AG04450 (cell line): ENCODE measurements around the gene MRGPRF. TPM values are rescaled to one million over a fixed set of nuclear protein-coding genes. Genes with fewer than 3 reads are reported as not detected.

Experiments used
- CTCF ChIA-PET: fragments of 300-600, 350-600 bp; formaldehyde crosslinking; extraction: SDS; loops from one replicate; lab custom pipeline; 2022; ENCODE audit warnings: antibody characterized with exemption, inconsistent platforms; lab: Charles Lee
- POLR2A ChIA-PET: fragments of 350-600 bp; formaldehyde crosslinking; extraction: SDS; loops from one replicate; lab custom pipeline; 2021; ENCODE audit warnings: antibody characterized with exemption, inconsistent platforms; lab: Yijun Ruan, JAX
- DNase-seq: peaks from one replicate; pipeline ENCODE4 v3.0.0-alpha.2; 2011; ENCODE audit warnings: low read depth, low spot score
- H3K27ac ChIP-seq: one replicate; pipeline ENCODE4 v1.5.1; 2012; ENCODE audit warnings: low read depth, low read length, control low read depth
- H3K27me3 ChIP-seq: one replicate; pipeline ENCODE4 v1.6.0; 2012; ENCODE audit warnings: low read length; ENCODE audit not compliant: control insufficient read depth, insufficient read depth
- H3K4me3 ChIP-seq: 2 replicates; pipeline ENCODE4 v1.5.1; 2011; ENCODE audit warnings: mild to moderate bottlenecking, low read depth, low read length, control low read depth
- H3K9me3 ChIP-seq: 2 replicates; pipeline ENCODE4 v1.5.1; 2012; ENCODE audit warnings: low read length; ENCODE audit not compliant: control insufficient read depth, insufficient read depth
- polyA minus RNA-seq: library from RNA; depleted of rRNA, polyadenylated mRNA; stranded (reverse); fragments of >200 nt; gene quantifications from 2 replicates; pipeline ENCODE4 v1.2.3, GENCODE V29; 2011; rRNA and poly(A)+ RNA removed
- polyA plus RNA-seq: library from polyadenylated mRNA; depleted of rRNA; stranded (reverse); fragments of >200 nt; gene quantifications from 2 replicates; pipeline ENCODE4 v1.2.3, GENCODE V29; 2011; rRNA removed
- TF ChIP-seq, protein P1 (sequence below): IDR thresholded peaks from 2 replicates; pipeline ENCODE4 v1.5.1; 2011; ENCODE audit warnings: low read depth, low read length, control low read depth, inconsistent platforms

Gene MRGPRF, protein sequence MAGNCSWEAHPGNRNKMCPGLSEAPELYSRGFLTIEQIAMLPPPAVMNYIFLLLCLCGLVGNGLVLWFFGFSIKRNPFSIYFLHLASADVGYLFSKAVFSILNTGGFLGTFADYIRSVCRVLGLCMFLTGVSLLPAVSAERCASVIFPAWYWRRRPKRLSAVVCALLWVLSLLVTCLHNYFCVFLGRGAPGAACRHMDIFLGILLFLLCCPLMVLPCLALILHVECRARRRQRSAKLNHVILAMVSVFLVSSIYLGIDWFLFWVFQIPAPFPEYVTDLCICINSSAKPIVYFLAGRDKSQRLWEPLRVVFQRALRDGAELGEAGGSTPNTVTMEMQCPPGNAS
- polyA plus RNA-seq (28.6 and 34.4 TPM in 2 replicates), polyA minus RNA-seq (26.8 and 28.0 TPM in 2 replicates)

DNA sequence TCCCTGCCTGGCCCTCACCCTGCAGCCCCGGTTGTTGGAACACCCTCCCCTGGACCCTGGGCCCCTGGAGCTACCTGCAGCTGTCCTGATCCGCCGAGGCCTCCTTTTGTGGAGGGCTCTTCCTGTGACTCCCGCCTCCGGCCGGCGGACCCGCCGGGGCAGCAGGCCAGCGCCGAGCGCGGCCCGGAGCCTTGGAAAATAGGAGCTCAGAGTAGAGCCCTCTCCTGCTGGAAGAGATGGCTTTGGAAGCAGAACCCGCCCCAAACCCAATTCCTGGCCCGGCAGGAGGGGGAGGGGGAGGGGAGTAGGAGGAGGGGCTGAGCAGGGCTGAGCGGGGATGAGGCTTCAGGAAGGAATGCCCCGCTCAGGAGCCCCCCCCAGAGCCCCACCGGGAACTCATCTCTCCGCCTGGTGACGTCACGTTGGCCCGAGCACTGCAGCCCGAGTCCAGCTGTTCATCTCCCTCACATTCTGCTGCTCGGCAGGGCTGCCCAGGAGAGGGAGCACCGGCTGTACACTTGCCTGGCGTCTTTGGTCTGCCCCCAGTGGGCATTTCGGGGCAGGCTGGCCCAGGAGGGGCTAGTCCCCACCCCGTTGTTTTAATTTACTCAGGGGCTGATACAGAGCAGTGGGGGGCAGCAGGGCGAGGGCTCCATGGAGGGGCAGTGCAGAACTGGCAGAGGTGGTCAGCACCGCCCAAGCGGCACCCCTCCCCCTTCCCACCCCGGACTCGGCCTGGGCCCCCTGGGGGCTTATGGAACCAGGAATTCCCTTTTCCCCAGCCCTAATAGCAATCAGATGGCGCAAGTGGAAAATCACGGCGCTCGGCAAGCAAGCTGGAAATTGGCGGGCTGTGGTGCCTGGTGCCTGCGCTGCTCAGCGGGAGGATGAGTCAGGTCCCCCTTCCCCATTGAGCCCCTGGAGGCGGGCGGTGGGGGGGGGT, at the start of gene MRGPRF:
MRGPRF (minus strand) TSS at position 238 of the 943 bp plus-strand sequence. CDS start 3,345 bp downstream, outside the sequence.
- H3K4me3 ChIP-seq = peak within 1 kb of the TSS; percentile 76
- DNase-seq = peak; percentile 84
- ChIA-PET POLR2A (interaction anchor here (0.6 to 3.9 kb wide), 15 partner anchors 9 to 662 kb away, joined by 3 to 27 read pairs (median 4); partner anchors contain the start of genes IGHMBP2, LTO1, MRPL21 and TPCN2), CTCF (interaction anchor here (0.6 to 2.7 kb wide), 10 partner anchors 11 to 76 kb away, joined by 3 to 19 read pairs (median 8); partner anchors contain the start of gene TPCN2)
- H3K27ac ChIP-seq = peak within 1 kb of the TSS; percentile 95
- no peaks in the 10 kb centered on the region; the same call in none of the 2 replicates for H3K9me3 ChIP-seq
- H3K27me3 ChIP-seq = no peaks in the 10 kb centered on the region
- TF ChIP-seq, protein P1, sequence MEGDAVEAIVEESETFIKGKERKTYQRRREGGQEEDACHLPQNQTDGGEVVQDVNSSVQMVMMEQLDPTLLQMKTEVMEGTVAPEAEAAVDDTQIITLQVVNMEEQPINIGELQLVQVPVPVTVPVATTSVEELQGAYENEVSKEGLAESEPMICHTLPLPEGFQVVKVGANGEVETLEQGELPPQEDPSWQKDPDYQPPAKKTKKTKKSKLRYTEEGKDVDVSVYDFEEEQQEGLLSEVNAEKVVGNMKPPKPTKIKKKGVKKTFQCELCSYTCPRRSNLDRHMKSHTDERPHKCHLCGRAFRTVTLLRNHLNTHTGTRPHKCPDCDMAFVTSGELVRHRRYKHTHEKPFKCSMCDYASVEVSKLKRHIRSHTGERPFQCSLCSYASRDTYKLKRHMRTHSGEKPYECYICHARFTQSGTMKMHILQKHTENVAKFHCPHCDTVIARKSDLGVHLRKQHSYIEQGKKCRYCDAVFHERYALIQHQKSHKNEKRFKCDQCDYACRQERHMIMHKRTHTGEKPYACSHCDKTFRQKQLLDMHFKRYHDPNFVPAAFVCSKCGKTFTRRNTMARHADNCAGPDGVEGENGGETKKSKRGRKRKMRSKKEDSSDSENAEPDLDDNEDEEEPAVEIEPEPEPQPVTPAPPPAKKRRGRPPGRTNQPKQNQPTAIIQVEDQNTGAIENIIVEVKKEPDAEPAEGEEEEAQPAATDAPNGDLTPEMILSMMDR = peak; percentile 81

DNA sequence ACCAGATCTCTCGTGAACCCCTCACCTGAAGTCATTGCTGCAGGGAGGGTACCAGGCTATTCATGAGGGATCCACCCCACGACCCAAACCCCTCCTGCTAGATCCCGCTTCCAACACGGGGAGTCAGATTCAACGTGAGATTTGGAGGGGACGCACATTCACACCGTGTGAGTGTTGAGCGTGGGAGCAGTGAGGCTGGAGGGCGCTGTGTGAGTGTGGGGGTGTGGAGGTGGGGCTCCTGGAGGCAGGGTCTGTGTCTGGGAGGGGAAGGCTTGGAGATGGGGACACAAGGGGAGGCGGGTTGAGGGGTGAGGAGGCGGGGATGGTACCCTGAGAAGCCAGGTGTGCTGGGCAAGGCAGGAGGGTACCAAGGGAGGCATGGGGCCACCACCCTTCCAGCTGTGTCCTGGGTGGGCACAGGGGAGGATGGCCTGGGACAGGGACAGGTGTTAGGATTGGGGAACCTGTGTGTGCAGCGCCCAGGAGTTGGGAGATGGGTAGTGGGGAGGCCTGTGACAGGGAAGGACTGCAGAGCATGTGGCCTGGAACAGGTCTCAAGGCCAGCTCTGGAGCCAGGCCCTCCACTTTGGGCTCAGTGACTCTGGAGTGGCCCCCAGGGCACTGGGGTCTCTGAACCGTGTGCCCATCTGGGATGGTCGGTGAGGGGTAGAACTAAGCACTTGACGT, 49.3 kb upstream of the MRGPRF start:
- CTCF ChIA-PET = no interaction called here
- no peak for DNase-seq
- POLR2A ChIA-PET = no interaction called here
- Histone ChIP-seq H3K27ac (no peak overlapping the region), H3K27me3 (no peaks in the 10 kb centered on the region), H3K9me3 (no peaks in the 10 kb centered on the region; the same call in 1 of the 2 replicates), H3K4me3 (no peak overlapping the region)
- TF ChIP-seq, protein P1 = no peak

DNA sequence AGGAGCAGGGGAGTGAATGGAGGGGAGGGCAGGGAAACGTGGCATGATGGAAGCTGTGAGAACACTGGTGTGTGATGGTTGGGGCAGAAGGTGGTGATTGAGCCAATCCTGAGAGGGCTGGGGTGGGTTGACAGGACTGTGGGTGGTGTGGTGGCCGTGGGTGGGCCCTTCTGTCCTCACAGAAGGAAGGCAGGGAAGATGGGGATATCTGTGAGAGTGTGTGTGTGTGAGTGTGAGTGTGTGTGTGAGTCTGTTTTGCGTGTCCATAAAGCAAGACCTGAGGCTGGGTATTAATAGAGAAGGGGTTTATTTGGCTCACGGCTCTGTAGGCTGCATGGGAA, 48.6 kb upstream of the MRGPRF start:
- TF ChIP-seq, protein P1 = no peak
- Histone ChIP-seq H3K9me3 (no peaks in the 10 kb centered on the region; the same call in 1 of the 2 replicates), H3K4me3 (no peak overlapping the region), H3K27me3 (no peaks in the 10 kb centered on the region), H3K27ac (no peak overlapping the region)
- ChIA-PET POLR2A (no interaction called here), CTCF (no interaction called here)
- DNase-seq = no peak

DNA sequence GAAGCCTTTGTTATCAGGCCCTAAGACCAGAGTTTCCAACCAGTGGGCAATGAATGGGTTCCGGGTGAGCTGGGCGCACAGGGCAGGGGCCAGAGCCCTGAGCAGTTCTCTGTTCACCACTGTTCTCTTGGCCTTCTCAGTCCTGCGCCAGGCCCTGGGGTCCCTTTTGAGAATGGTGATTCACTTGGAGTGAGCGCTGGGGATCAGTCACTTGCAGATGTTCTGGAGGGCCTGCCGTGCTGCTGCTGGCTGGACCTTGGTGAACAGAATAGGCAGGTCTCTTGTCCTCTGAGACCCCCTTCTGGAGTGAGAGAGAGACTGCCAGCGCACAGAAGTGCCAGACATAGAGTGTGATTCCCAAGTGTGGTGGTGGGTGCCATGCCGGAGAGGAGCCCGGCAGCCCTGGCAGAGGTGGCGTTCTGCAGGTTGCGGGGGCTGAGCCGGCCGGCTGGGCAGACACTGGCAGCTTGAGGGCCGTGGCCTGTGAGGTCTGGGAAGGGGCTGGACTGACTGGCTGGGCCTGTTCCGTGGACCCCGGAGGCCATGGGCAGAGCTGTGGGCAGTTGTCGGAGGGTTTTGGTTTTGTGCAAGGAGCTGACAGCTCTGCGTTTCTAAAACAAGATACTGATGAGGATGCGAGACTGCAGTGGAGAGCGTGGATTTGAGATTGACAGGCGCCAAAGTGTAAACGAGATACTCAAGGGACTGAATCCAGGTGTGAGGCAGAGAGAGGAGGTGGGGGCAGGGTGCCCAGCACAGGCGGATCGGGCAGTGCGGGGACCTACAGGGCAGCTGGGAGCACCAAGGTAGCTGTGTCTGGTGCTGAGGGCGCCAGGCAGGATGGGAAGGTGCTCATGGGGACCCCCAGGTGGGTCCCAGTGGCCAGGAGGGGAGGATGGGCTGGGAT, 48.0 kb upstream of the MRGPRF start:
- DNase-seq = no peak
- H3K4me3 ChIP-seq = no peak overlapping the region
- POLR2A ChIA-PET = no interaction called here
- no peaks in the 10 kb centered on the region for H3K27me3 ChIP-seq
- CTCF ChIA-PET = no interaction called here
- no peak overlapping the region for H3K27ac ChIP-seq
- H3K9me3 ChIP-seq = no peaks in the 10 kb centered on the region; the same call in 1 of the 2 replicates
- TF ChIP-seq, protein P1 = no peak
